ENCODE results near the gene AGAP2.

Gene AGAP2

GRCh38 chr12:57751432-57751787 lies 12.9 kb upstream of the AGAP2 start:
- H3K27ac ChIP-seq (ENCODE audit: low read depth, low read length) = peak overlapping the region; percentile 64
- no peaks in the 10 kb centered on the region for H3K27me3 ChIP-seq (ENCODE audit: control insufficient read depth in 1 of 2, insufficient read depth in 2 of 2, low read length in 2 of 2)
- H3K9me3 ChIP-seq (ENCODE audit: low read length) = no peaks in the 10 kb centered on the region
- H3K4me3 ChIP-seq (ENCODE audit: low read depth in 1 of 2, low read length in 2 of 2) = peak overlapping the region; percentile 38 to 79
- peak overlapping the region; percentile 90 for H3K9ac ChIP-seq (ENCODE audit: low read length)
- H3K4me1 ChIP-seq (ENCODE audit: insufficient read depth, low read length) = peaks cover 37% of the 10 kb centered on the region
- H3K36me3 ChIP-seq (ENCODE audit: insufficient read depth, low read length) = peaks cover 36% of the 10 kb centered on the region

DNA sequence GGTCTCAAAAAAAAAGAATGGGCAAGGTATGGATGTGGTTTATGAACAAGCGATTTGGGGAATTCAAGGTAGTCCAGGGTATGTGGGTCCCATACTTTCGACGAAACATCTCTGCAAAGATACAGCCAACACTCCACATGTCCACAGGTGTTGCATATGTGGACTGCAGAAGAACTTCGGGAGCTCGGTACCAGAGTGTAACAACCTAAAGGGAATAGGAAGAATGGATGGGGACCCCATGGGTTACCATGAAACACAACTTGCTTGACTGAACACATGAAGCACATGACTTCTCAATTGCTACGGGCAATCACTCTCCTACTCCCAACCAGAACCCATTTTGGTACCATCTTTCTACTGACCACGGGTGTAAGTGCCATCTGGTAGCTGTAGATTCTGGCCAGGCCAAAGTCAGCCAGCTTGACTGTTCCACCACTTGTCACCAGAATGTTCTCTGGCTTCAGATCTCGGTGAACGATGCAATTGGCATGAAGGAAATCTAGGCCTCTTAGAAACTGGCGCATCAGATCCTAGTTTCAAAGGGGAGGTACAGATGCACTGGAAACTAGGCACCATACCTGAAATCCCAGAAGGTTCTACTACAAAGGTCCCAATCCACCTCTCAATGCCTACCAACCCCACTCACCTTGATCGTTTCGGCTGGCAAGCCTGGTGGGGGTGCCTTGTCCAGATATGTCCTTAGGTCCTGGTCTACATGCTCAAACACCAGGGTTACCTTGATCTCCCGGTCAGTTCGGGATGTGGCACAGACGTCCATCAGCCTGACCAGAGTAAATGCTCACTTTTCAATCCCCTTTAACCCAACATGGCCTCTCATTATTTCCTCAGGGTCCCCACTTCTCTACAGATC lies 12.3 kb upstream of the AGAP2 start:
- peak overlapping the region; percentile 38 to 79 for H3K4me3 ChIP-seq (ENCODE audit: low read depth in 1 of 2, low read length in 2 of 2)
- peaks cover 36% of the 10 kb centered on the region for H3K4me1 ChIP-seq (ENCODE audit: insufficient read depth, low read length)
- peak overlapping the region; percentile 90 for H3K9ac ChIP-seq (ENCODE audit: low read length)
- peaks cover 42% of the 10 kb centered on the region for H3K36me3 ChIP-seq (ENCODE audit: insufficient read depth, low read length)
- peak overlapping the region; percentile 64 for H3K27ac ChIP-seq (ENCODE audit: low read depth, low read length)
- H3K27me3 ChIP-seq (ENCODE audit: control insufficient read depth in 1 of 2, insufficient read depth in 2 of 2, low read length in 2 of 2) = no peaks in the 10 kb centered on the region
- no peaks in the 10 kb centered on the region for H3K9me3 ChIP-seq (ENCODE audit: low read length)

DNA sequence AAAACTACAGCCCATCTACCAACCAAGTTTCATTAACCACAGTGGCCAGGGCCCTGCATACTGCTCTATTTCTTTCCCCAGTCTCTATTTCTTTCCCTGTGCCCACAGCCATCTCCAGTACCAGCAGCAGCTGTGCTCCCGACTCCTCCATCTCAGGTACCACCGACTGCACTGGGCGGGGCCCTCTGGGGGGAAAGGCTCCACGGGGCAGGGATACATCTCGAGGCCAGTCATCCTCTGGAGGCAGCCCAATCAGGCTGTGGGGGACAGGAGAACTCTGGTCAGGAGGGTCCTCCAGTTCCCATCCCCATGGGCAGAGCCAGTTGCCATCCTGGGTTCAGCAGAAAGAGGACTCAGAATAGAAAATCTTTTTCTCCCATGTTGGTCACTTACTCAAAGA lies 10.5 kb upstream of the AGAP2 start:
- Histone ChIP-seq H3K36me3 (ENCODE audit: insufficient read depth, low read length) (peaks cover 42% of the 10 kb centered on the region), H3K9me3 (ENCODE audit: low read length) (no peaks in the 10 kb centered on the region), H3K9ac (ENCODE audit: low read length) (no peak overlapping the region), H3K4me1 (ENCODE audit: insufficient read depth, low read length) (peaks cover 36% of the 10 kb centered on the region), H3K27me3 (ENCODE audit: control insufficient read depth in 1 of 2, insufficient read depth in 2 of 2, low read length in 2 of 2) (no peaks in the 10 kb centered on the region), H3K27ac (ENCODE audit: low read depth, low read length) (no peak overlapping the region), H3K4me3 (ENCODE audit: low read depth in 1 of 2, low read length in 2 of 2) (no peak overlapping the region)

GRCh38 chr12:57746025-57746424 lies 7.5 kb upstream of the AGAP2 start:
- Histone ChIP-seq H3K4me1 (ENCODE audit: insufficient read depth, low read length) (peaks cover 23% of the 10 kb centered on the region), H3K27ac (ENCODE audit: low read depth, low read length) (peak overlapping the region; percentile 77)

GRCh38 chr12:57745485-57745881 lies 6.9 kb upstream of the AGAP2 start:
- peaks cover 38% of the 10 kb centered on the region for H3K36me3 ChIP-seq (ENCODE audit: insufficient read depth, low read length)
- peak overlapping the region; percentile 77 to 95 for H3K4me3 ChIP-seq (ENCODE audit: low read depth in 1 of 2, low read length in 2 of 2)
- H3K9me3 ChIP-seq (ENCODE audit: low read length) = no peaks in the 10 kb centered on the region
- peak overlapping the region; percentile 77 for H3K27ac ChIP-seq (ENCODE audit: low read depth, low read length)
- no peaks in the 10 kb centered on the region for H3K27me3 ChIP-seq (ENCODE audit: control insufficient read depth in 1 of 2, insufficient read depth in 2 of 2, low read length in 2 of 2)
- peak overlapping the region; percentile 97 for H3K9ac ChIP-seq (ENCODE audit: low read length)
- H3K4me1 ChIP-seq (ENCODE audit: insufficient read depth, low read length) = peaks cover 17% of the 10 kb centered on the region

More at GRCh38 chr12:57746025-57746424, 7.5 kb upstream of the AGAP2 start:
- Histone ChIP-seq H3K9ac (ENCODE audit: low read length) (peak overlapping the region; percentile 97), H3K36me3 (ENCODE audit: insufficient read depth, low read length) (peaks cover 42% of the 10 kb centered on the region), H3K4me3 (ENCODE audit: low read depth in 1 of 2, low read length in 2 of 2) (peak overlapping the region; percentile 77 to 95), H3K27me3 (ENCODE audit: control insufficient read depth in 1 of 2, insufficient read depth in 2 of 2, low read length in 2 of 2) (no peaks in the 10 kb centered on the region), H3K9me3 (ENCODE audit: low read length) (no peaks in the 10 kb centered on the region)

DNA sequence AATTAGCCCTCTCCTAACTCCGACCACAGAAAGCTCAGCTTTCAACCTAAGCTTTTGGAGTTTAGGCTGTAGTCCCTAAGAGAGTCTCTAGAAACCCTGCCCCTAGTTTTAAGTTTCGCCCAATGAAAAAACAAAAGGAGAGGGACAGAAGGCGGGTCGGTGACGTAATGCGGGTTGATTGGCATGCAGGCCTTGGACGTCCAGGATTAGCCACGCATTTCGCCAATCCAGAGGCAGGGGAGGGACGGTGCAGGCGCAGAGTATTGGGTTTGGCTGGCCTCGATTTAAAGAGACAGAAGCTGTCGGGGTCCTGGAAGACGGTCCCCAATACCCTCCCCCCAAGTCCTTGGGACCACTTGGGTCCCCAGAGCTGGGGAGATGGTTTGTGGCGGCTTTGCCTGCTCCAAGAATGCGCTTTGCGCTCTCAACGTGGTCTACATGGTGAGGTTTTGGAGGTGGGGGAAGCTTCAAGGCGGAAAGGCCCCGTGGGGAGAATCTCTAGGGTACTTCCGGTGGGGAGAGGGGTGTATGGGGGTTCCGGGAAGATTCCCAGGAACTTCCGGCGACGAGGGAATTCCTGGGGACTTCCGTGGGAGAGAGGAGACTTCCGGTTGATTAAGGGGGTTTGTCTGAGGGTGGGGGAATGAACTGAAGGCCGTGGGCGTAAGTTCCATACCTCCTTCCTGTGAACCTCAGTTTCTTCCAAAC lies 6.4 kb upstream of the AGAP2 start, which contains the start of gene TSPAN31:
TSS of gene TSPAN31 (plus strand) at position 263 of the 708 bp plus-strand sequence. CDS start at position 379, 116 bp downstream.
- Histone ChIP-seq H3K27ac (ENCODE audit: low read depth, low read length) (peak within 1 kb of the TSS; percentile 77), H3K27me3 (ENCODE audit: control insufficient read depth in 1 of 2, insufficient read depth in 2 of 2, low read length in 2 of 2) (peaks cover under 1 to 4% of the 10 kb centered on the region in 2 donors), H3K9ac (ENCODE audit: low read length) (peak within 1 kb of the TSS; percentile 97), H3K4me3 (ENCODE audit: low read depth in 1 of 2, low read length in 2 of 2) (peak within 1 kb of the TSS; percentile 77 to 95), H3K36me3 (ENCODE audit: insufficient read depth, low read length) (peaks cover 34% of the 10 kb centered on the region), H3K9me3 (ENCODE audit: low read length) (no peaks in the 10 kb centered on the region), H3K4me1 (ENCODE audit: insufficient read depth, low read length) (peaks cover 15% of the 10 kb centered on the region)

DNA sequence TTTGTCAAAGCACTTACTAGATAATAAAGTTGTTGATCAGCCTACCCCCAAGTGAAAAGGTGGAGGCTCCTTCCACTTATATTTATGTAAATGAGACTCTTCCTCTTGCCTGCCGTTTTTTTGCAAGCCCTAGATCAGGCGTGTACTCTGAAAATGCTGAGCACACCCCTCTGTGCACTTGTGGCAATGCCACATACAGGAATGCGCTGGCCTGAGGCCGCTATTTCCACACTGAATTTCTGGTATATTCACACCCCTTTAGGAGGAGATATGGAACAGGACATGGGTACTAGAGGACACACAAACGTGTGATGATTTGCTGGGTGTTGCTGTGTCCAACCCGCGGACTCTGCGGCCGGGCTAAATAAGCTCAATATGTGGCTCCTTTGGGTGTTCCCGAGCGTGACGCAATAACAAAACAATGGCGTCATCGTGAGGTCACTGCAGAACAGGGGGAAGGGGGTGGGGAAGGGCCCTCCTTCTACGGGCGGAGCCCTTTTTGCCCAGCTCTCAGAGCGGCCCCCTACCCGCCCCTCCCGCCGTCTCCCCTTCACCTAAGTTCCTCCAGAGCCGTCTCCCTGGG lies 5.7 kb upstream of the AGAP2 start:
- Histone ChIP-seq H3K27me3 (ENCODE audit: control insufficient read depth in 1 of 2, insufficient read depth in 2 of 2, low read length in 2 of 2) (peaks cover 7 to 10% of the 10 kb centered on the region in 2 donors), H3K27ac (ENCODE audit: low read depth, low read length) (peak overlapping the region; percentile 77), H3K4me3 (ENCODE audit: low read depth in 1 of 2, low read length in 2 of 2) (peak overlapping the region; percentile 77 to 95), H3K36me3 (ENCODE audit: insufficient read depth, low read length) (peaks cover 29% of the 10 kb centered on the region), H3K4me1 (ENCODE audit: insufficient read depth, low read length) (peaks cover 15% of the 10 kb centered on the region), H3K9ac (ENCODE audit: low read length) (no peak overlapping the region), H3K9me3 (ENCODE audit: low read length) (no peaks in the 10 kb centered on the region)

- H3K36me3 ChIP-seq (ENCODE audit: insufficient read depth, low read length) = peaks cover 26% of the 10 kb centered on the region
- no peaks in the 10 kb centered on the region for H3K9me3 ChIP-seq (ENCODE audit: low read length)
- no peak overlapping the region for H3K4me3 ChIP-seq (ENCODE audit: low read depth in 1 of 2, low read length in 2 of 2)
- H3K4me1 ChIP-seq (ENCODE audit: insufficient read depth, low read length) = peaks cover 15% of the 10 kb centered on the region
- H3K9ac ChIP-seq (ENCODE audit: low read length) = no peak overlapping the region
- peaks cover 11 to 16% of the 10 kb centered on the region in 2 donors for H3K27me3 ChIP-seq (ENCODE audit: control insufficient read depth in 1 of 2, insufficient read depth in 2 of 2, low read length in 2 of 2)
- H3K27ac ChIP-seq (ENCODE audit: low read depth, low read length) = no peak overlapping the region
Measured at GRCh38 chr12:57743769-57744168, 5.2 kb upstream of the AGAP2 start.

- no peak overlapping the region for H3K27ac ChIP-seq (ENCODE audit: low read depth, low read length)
- H3K4me1 ChIP-seq (ENCODE audit: insufficient read depth, low read length) = peaks cover 18% of the 10 kb centered on the region
- peaks cover 11% of the 10 kb centered on the region for H3K36me3 ChIP-seq (ENCODE audit: insufficient read depth, low read length)
- no peaks in the 10 kb centered on the region for H3K9me3 ChIP-seq (ENCODE audit: low read length)
- H3K4me3 ChIP-seq (ENCODE audit: low read depth in 1 of 2, low read length in 2 of 2) = no peak overlapping the region
- H3K27me3 ChIP-seq (ENCODE audit: control insufficient read depth in 1 of 2, insufficient read depth in 2 of 2, low read length in 2 of 2) = peaks cover 15 to 32% of the 10 kb centered on the region in 2 donors
- no peak overlapping the region for H3K9ac ChIP-seq (ENCODE audit: low read length)
Measured at GRCh38 chr12:57741844-57742738, 3.5 kb upstream of the AGAP2 start.

- Histone ChIP-seq H3K9me3 (ENCODE audit: low read length) (no peaks in the 10 kb centered on the region), H3K27me3 (ENCODE audit: control insufficient read depth in 1 of 2, insufficient read depth in 2 of 2, low read length in 2 of 2) (peaks cover 22 to 39% of the 10 kb centered on the region in 2 donors), H3K9ac (ENCODE audit: low read length) (no peak overlapping the region), H3K4me3 (ENCODE audit: low read depth in 1 of 2, low read length in 2 of 2) (no peak overlapping the region), H3K36me3 (ENCODE audit: insufficient read depth, low read length) (peaks cover 6% of the 10 kb centered on the region), H3K27ac (ENCODE audit: low read depth, low read length) (no peak overlapping the region), H3K4me1 (ENCODE audit: insufficient read depth, low read length) (peaks cover 25% of the 10 kb centered on the region)
Measured at GRCh38 chr12:57741413-57741789, 2.9 kb upstream of the AGAP2 start.

All from muscle layer of colon (tissue), 2 donors.